ENCODE results near the gene GUCY2D.

DNA sequence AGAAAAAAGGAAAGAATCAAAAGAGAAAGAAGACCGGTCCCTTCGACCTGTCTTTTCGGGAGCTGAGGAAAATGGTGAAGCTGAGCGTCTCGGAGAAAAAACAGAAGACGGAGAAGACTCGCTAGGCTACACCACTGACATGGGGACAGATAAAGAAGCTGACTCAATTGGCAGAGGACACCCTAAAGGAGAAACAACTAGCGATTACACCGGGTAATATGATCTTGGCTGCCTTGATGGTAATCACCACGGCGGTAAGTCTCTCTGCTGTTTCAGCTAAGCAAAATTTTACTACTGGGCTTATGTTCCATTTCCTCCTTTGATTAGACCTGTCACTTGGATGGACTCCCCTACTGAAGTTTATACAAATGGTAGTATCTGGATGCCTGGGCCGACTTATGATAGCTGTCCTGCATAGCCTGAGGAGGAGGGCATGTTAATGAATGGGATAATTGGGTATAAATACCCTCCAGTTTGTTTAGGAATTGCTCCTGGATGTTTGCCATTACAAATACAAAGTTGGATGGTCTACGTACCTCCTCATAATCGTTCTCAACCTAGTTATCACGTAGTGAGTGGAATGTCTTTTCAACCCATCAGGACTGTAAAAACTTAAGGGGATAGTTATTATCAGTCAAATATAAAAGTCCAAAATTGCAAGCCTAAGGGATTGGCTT, 60.5 kb downstream of the GUCY2D start:
- TF ChIP-seq RARB (CRISPR knock-in tag; IDR thresholded peaks at IDR 0.05) (no peak), OSR1 (CRISPR knock-in tag; IDR thresholded peaks at IDR 0.05) (no peak), ARNTL (CRISPR knock-in tag; IDR thresholded peaks at IDR 0.05; ENCODE audit: borderline replicate concordance, low read depth) (no peak), ZFP3 (CRISPR knock-in tag; IDR thresholded peaks at IDR 0.05) (no peak), ESRRG (CRISPR knock-in tag; IDR thresholded peaks at IDR 0.05) (no peak), SNAI2 (CRISPR knock-in tag; IDR thresholded peaks at IDR 0.05) (no peak), CSDC2 (CRISPR knock-in tag; IDR thresholded peaks at IDR 0.05) (no peak), BACH2 (CRISPR knock-in tag; IDR thresholded peaks at IDR 0.05; ENCODE audit: borderline replicate concordance) (no peak)
- TF ChIP-seq, protein P1, sequence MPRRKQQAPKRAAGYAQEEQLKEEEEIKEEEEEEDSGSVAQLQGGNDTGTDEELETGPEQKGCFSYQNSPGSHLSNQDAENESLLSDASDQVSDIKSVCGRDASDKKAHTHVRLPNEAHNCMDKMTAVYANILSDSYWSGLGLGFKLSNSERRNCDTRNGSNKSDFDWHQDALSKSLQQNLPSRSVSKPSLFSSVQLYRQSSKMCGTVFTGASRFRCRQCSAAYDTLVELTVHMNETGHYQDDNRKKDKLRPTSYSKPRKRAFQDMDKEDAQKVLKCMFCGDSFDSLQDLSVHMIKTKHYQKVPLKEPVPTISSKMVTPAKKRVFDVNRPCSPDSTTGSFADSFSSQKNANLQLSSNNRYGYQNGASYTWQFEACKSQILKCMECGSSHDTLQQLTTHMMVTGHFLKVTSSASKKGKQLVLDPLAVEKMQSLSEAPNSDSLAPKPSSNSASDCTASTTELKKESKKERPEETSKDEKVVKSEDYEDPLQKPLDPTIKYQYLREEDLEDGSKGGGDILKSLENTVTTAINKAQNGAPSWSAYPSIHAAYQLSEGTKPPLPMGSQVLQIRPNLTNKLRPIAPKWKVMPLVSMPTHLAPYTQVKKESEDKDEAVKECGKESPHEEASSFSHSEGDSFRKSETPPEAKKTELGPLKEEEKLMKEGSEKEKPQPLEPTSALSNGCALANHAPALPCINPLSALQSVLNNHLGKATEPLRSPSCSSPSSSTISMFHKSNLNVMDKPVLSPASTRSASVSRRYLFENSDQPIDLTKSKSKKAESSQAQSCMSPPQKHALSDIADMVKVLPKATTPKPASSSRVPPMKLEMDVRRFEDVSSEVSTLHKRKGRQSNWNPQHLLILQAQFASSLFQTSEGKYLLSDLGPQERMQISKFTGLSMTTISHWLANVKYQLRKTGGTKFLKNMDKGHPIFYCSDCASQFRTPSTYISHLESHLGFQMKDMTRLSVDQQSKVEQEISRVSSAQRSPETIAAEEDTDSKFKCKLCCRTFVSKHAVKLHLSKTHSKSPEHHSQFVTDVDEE (CRISPR knock-in tag; IDR thresholded peaks at IDR 0.05): no peak
- TF ChIP-seq, protein P2, sequence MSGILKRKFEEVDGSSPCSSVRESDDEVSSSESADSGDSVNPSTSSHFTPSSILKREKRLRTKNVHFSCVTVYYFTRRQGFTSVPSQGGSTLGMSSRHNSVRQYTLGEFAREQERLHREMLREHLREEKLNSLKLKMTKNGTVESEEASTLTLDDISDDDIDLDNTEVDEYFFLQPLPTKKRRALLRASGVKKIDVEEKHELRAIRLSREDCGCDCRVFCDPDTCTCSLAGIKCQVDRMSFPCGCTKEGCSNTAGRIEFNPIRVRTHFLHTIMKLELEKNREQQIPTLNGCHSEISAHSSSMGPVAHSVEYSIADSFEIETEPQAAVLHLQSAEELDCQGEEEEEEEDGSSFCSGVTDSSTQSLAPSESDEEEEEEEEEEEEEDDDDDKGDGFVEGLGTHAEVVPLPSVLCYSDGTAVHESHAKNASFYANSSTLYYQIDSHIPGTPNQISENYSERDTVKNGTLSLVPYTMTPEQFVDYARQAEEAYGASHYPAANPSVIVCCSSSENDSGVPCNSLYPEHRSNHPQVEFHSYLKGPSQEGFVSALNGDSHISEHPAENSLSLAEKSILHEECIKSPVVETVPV (CRISPR knock-in tag; IDR thresholded peaks at IDR 0.05): no peak
